Activated T-cell treated with anti-CD3 and anti-CD28 coated beads, Interleukin-2, amount 50 U/mL, for 4 hours (primary cell): ENCODE data around the gene NT5DC1. TPM values are rescaled to one million over a fixed set of nuclear protein-coding genes. Genes with fewer than 3 reads are reported as not detected.
A peak's percentile ranks its signal among the peaks of the same experiment; 100 is the strongest.

Source experiments
- ATAC-seq, 2 donors: fragments of 200-7000 bp; cut with Tn5 transposase; one replicate each; pipeline ENCODE4 v1.10.0; 2021
- DNase-seq: peaks from one replicate; pipeline ENCODE4 v3.0.0-alpha.2; 2020
- H3K27me3 Mint-ChIP-seq: one replicate; pipeline ENCODE4 v1.8.0; 2021; ENCODE audit warnings: low read depth, mixed read lengths
- H3K36me3 Mint-ChIP-seq: one replicate; pipeline ENCODE4 v1.8.0; 2022; ENCODE audit warnings: mixed read lengths; ENCODE audit not compliant: insufficient read depth
- H3K4me1 Mint-ChIP-seq: one replicate; pipeline ENCODE4 v1.8.0; 2021; ENCODE audit warnings: low read depth, mixed read lengths
- H3K4me3 Mint-ChIP-seq: one replicate; pipeline ENCODE4 v1.8.0; 2021; ENCODE audit warnings: mild to moderate bottlenecking, moderate library complexity, mixed read lengths
- H3K9me3 Mint-ChIP-seq: one replicate; pipeline ENCODE4 v1.8.0; 2021; ENCODE audit warnings: mixed read lengths
- total RNA-seq, 3 donors: library from RNA; stranded (reverse); gene quantifications; one replicate each; pipeline ENCODE4 v1.2.1, GENCODE V29; 2021

NT5DC1 gene
- total RNA-seq, 3 donors from 2014 or later = 32.5 to 39.7 (median 33.8) TPM

- H3K4me3 Mint-ChIP-seq = no peak overlapping the region
- no peaks in the 10 kb centered on the region for H3K36me3 Mint-ChIP-seq
- no peaks in the 10 kb centered on the region for H3K4me1 Mint-ChIP-seq
- no peak for DNase-seq
- H3K27me3 Mint-ChIP-seq = no peaks in the 10 kb centered on the region
- no peak for ATAC-seq
- no peaks in the 10 kb centered on the region for H3K9me3 Mint-ChIP-seq
Measured at GRCh38 chr6:116208056-116208785, 107.6 kb downstream of the NT5DC1 start.

DNA sequence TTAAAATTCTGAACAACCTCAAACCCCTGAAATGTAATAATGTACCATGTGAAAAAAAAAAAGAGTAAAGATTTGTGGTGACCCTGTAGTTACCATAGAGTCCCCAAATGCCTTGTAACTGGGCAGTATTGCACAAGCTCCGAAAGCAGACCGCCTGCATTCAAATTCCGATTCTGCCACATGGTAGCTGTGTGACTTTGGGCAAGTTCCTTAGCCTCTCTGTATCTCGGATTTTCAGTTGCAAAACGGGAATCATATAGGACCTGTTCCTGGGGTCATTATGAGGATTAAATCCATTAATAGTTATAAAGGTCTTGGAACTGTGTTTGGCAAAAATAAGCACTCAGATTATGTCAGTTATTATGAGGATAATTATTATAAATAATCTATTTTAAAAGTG, 109.7 kb downstream of the NT5DC1 start:
- Mint-ChIP-seq H3K4me3 (no peak overlapping the region), H3K36me3 (no peaks in the 10 kb centered on the region), H3K9me3 (no peaks in the 10 kb centered on the region), H3K4me1 (no peaks in the 10 kb centered on the region), H3K27me3 (no peaks in the 10 kb centered on the region)
- DNase-seq = no peak
- no peak for ATAC-seq

DNA sequence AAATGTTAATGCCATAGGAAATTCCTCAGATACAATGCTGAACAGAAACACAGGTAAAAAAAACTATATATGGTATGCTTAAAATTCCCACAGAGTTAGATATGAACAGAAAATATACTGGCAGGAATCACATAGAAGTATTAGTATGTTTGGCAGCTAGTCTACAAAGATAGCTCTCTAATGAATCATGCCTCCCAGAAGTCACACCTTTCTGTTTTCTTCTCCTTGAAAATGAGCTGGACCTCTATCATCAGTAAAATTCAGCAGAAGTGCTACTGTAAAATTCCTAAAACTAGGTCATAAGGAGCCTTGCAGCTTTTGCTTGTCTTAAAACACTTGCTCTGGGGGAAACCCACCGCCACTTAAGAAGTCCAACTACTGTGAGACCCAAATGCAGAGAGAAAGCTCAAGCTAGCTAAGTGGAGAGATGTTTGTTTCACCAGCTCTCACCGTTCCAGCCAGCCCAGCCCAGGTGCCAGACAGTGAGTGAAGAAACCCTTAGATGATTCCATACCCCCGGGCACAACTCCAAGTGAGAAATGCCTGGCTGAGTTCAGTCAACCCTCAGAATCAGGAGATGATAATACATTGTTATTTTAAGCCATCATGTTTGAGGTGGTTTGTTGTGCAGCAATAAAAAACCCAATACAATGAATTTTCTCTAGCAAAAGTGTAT, 110.2 kb downstream of the NT5DC1 start:
- ATAC-seq (no peak), DNase-seq (no peak)
- Mint-ChIP-seq H3K36me3 (no peaks in the 10 kb centered on the region), H3K4me3 (no peak overlapping the region), H3K9me3 (no peaks in the 10 kb centered on the region), H3K27me3 (no peaks in the 10 kb centered on the region), H3K4me1 (no peaks in the 10 kb centered on the region)

GRCh38 chr6:116214681-116215080, 114.0 kb downstream of the NT5DC1 start:
- Mint-ChIP-seq H3K36me3 (no peaks in the 10 kb centered on the region), H3K4me1 (peaks cover 4% of the 10 kb centered on the region), H3K4me3 (no peak overlapping the region), H3K27me3 (no peaks in the 10 kb centered on the region), H3K9me3 (no peaks in the 10 kb centered on the region)
- DNase-seq (no peak), ATAC-seq (no peak)

- Mint-ChIP-seq H3K27me3 (no peaks in the 10 kb centered on the region), H3K4me3 (no peak overlapping the region), H3K4me1 (peaks cover 4% of the 10 kb centered on the region), H3K36me3 (no peaks in the 10 kb centered on the region), H3K9me3 (no peaks in the 10 kb centered on the region)
- ATAC-seq (no peak), DNase-seq (no peak)
Measured at GRCh38 chr6:116215414-116215813, 114.8 kb downstream of the NT5DC1 start.

- Mint-ChIP-seq H3K27me3 (no peaks in the 10 kb centered on the region), H3K4me3 (no peak overlapping the region), H3K4me1 (peaks cover 4% of the 10 kb centered on the region), H3K36me3 (no peaks in the 10 kb centered on the region), H3K9me3 (no peaks in the 10 kb centered on the region)
- ATAC-seq (peak in 1 of 2 donors; percentile 46), DNase-seq (no peak)
Measured at GRCh38 chr6:116217069-116217468, 116.4 kb downstream of the NT5DC1 start.

DNA sequence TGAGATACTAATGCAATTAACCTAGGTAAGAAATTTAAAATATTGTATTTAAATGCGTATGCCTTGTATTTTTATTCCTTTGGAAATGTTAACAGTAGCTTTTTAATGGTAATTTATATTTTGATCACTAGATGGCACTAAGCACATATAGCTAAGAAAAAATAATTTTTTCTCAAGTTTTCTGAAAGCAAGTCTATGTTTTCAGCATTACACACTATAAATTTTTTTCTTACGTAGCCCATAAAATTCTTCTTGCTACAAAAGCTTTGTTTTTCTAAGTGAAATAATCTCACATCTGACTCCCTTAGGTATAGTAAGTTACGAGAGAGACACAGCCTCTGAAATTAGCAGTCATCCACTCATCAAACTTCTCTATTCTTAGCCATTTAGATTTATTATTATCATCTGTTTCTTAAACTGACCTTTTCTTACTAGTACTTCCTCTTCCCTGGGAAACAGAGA, 117.5 kb downstream of the NT5DC1 start:
- Mint-ChIP-seq H3K9me3 (no peaks in the 10 kb centered on the region), H3K4me1 (peaks cover 4% of the 10 kb centered on the region), H3K36me3 (peaks cover under 1% of the 10 kb centered on the region), H3K27me3 (no peaks in the 10 kb centered on the region), H3K4me3 (no peak overlapping the region)
- no peak for ATAC-seq
- DNase-seq = no peak

DNA sequence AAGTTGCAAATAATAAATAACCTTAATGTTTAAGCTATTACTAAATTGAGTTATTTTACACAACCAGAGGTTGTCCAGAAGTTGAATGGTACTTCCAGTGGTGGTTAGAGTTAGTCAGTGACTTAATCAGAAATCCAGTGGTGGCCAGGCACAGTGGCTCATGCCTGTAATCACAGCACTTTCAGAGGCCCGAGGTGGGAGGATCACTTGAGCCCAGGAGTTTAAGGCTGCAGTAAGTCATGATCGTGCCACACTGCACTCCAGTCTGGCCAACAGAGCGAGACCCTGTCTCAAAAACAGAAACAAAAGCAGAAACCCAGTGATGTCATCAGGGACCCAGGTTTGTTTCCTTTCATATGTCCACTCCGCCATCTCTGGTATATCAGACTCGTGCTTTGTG, 118.2 kb downstream of the NT5DC1 start:
- Mint-ChIP-seq H3K36me3 (peaks cover 5% of the 10 kb centered on the region), H3K27me3 (no peaks in the 10 kb centered on the region), H3K9me3 (no peaks in the 10 kb centered on the region), H3K4me1 (peaks cover 4% of the 10 kb centered on the region), H3K4me3 (no peak overlapping the region)
- DNase-seq = no peak
- ATAC-seq = no peak

DNA sequence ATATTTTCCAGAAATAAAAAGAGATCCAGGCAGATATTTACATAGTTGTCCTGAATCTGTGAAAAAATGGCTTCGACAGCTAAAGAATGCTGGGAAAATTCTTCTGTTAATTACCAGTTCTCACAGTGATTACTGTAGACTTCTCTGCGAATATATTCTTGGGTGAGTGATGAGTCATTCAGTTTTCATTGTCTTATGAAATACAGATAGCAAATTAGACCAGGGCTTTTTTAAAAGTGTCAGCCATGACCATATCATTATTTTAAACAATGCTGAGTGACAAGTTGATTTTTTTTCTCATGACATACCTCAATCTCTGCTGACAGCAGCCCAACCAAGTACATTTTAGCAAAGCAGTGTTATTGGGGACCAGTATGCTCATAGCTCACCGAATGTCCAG, 120.4 kb downstream of the NT5DC1 start:
- Mint-ChIP-seq H3K4me3 (no peak overlapping the region), H3K9me3 (no peaks in the 10 kb centered on the region), H3K27me3 (no peaks in the 10 kb centered on the region), H3K36me3 (peaks cover 12% of the 10 kb centered on the region), H3K4me1 (peaks cover 4% of the 10 kb centered on the region)
- ATAC-seq = no peak
- DNase-seq = no peak

DNA sequence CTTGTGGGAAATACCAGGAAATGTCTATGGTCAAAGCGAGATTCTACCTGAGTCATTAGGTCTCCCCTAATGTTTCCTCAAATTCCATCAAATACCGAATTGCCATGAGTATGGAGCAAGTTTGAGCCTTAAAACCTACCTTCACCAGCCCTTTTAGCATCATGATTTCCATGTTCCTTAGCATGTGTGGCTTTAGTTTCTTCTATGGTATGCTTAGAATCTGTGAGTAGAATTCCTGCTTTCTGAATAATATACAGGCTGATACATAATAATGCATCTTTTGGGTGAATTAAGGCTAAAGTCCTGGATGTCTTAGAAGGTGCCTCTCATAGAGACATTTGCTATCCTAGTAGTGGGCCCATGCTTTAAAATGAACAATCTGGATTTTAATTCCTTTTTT, 121.3 kb downstream of the NT5DC1 start:
- Mint-ChIP-seq H3K4me3 (no peak overlapping the region), H3K27me3 (no peaks in the 10 kb centered on the region), H3K4me1 (peaks cover 4% of the 10 kb centered on the region), H3K9me3 (no peaks in the 10 kb centered on the region), H3K36me3 (peaks cover 12% of the 10 kb centered on the region)
- ATAC-seq (no peak), DNase-seq (no peak)

GRCh38 chr6:116223355-116223754, 122.7 kb downstream of the NT5DC1 start:
- Mint-ChIP-seq H3K27me3 (no peaks in the 10 kb centered on the region), H3K9me3 (no peaks in the 10 kb centered on the region), H3K36me3 (peaks cover 12% of the 10 kb centered on the region), H3K4me3 (no peak overlapping the region), H3K4me1 (peaks cover 1% of the 10 kb centered on the region)
- ATAC-seq = no peak
- DNase-seq = no peak

- DNase-seq = no peak
- no peaks in the 10 kb centered on the region for H3K9me3 Mint-ChIP-seq
- ATAC-seq = no peak
Measured at GRCh38 chr6:116229287-116229913, 128.7 kb downstream of the NT5DC1 start.

DNA sequence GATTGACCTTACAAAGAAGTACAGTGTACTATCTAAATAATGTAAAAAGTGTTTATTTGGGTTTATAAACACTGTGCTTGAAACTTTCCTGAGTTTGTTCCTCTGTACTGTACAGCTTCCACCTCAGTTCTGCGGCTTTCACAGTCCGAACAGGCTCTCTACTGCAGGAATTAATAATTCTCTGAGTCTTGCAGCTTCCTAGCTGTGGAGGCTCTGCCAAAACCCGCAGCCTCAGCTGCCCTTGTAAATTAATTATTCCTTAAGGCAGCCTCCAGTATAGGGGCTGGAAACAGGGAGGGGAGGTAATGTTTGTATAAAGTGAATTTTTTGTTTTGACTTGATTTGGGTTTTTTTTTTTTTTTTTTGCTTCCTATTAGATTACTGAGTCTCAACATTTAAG, 134.0 kb downstream of the NT5DC1 start:
- H3K4me3 Mint-ChIP-seq = no peak overlapping the region
- DNase-seq = no peak
- H3K9me3 Mint-ChIP-seq = no peaks in the 10 kb centered on the region
- no peaks in the 10 kb centered on the region for H3K27me3 Mint-ChIP-seq
- no peak for ATAC-seq
- no peaks in the 10 kb centered on the region for H3K4me1 Mint-ChIP-seq
- H3K36me3 Mint-ChIP-seq = peaks cover 13% of the 10 kb centered on the region

More at GRCh38 chr6:116229287-116229913, 128.7 kb downstream of the NT5DC1 start:
- H3K4me3 Mint-ChIP-seq = no peak overlapping the region
- no peaks in the 10 kb centered on the region for H3K27me3 Mint-ChIP-seq
- H3K36me3 Mint-ChIP-seq = peaks cover 18% of the 10 kb centered on the region
- peaks cover 1% of the 10 kb centered on the region for H3K4me1 Mint-ChIP-seq

DNA sequence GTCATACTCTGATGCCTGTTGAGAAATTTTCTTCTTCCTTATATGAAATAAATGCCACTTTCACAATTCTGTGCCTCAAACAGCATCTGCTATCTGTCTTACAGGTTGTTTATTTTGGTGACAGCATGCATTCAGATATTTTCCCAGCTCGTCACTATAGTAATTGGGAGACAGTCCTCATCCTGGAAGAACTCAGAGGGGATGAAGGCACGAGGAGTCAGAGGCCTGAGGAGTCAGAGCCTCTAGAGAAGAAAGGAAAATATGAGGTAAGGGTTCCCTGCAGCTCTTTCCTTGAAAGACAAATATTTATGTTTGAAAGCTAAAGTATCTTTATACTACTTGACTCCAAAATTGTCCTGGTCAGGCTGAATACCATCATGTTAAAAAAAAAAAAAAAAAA, 137.4 kb downstream of the NT5DC1 start:
- DNase-seq = no peak
- H3K27me3 Mint-ChIP-seq = no peaks in the 10 kb centered on the region
- H3K9me3 Mint-ChIP-seq = no peaks in the 10 kb centered on the region
- no peak for ATAC-seq
- H3K4me3 Mint-ChIP-seq = no peak overlapping the region
- peaks cover 9% of the 10 kb centered on the region for H3K36me3 Mint-ChIP-seq
- H3K4me1 Mint-ChIP-seq = no peaks in the 10 kb centered on the region

GRCh38 chr6:116239256-116239655, 138.6 kb downstream of the NT5DC1 start:
- H3K9me3 Mint-ChIP-seq = no peaks in the 10 kb centered on the region
- H3K36me3 Mint-ChIP-seq = peaks cover 9% of the 10 kb centered on the region
- DNase-seq (no peak), ATAC-seq (no peak)
- no peaks in the 10 kb centered on the region for H3K4me1 Mint-ChIP-seq
- H3K27me3 Mint-ChIP-seq = no peaks in the 10 kb centered on the region
- no peak overlapping the region for H3K4me3 Mint-ChIP-seq
